ENCODE data around the gene CGNL1.

- TF ChIP-seq CTCF (IDR thresholded peaks at IDR 0.05; ENCODE audit: poor library complexity) (no peak), EZH2 (IDR thresholded peaks at IDR 0.05; ENCODE audit: borderline replicate concordance) (no peak)
Observed at GRCh38 chr15:57509126-57509525, 132.8 kb downstream of the CGNL1 start.

All from hepatocyte (in vitro differentiated cells).